T-helper 2 cell treated with Interferon-gamma antibody and Interleukin-4, amounts not matched to agents 100 ng/mL and 5 ng/mL, for 36 hours (primary cell): Measurements from ENCODE around the gene SLC26A2. TPM values are rescaled to one million over a fixed set of nuclear protein-coding genes. Genes with fewer than 3 reads are reported as not detected.

ENCODE experiments used
- intact Hi-C: fragments of 100-400 bp; cut with micrococcal nuclease; formaldehyde crosslinking; loops from one replicate; pipeline ENCODE4 v1.15.1; 2023
- total RNA-seq: library from RNA; stranded (reverse); gene quantifications from 2 replicates; pipeline ENCODE4 v1.2.3, GENCODE V29; 2022

Gene SLC26A2
- total RNA-seq: 8.6 and 8.7 TPM in 2 replicates

- intact Hi-C loops: loop anchor here (1.0 to 10.0 kb wide), 10 partner anchors 41 to 1578 kb away; partner anchors contain the start of genes CSNK1A1, FBXO38, GRPEL2 and PPARGC1B
Observed at GRCh38 chr5:149960272-149961185, at the start of gene SLC26A2. Gene SLC26A2, plus strand, starts transcription at chr5:149960758. Its CDS starts 16,895 bp downstream, at chr5:149977653.

DNA sequence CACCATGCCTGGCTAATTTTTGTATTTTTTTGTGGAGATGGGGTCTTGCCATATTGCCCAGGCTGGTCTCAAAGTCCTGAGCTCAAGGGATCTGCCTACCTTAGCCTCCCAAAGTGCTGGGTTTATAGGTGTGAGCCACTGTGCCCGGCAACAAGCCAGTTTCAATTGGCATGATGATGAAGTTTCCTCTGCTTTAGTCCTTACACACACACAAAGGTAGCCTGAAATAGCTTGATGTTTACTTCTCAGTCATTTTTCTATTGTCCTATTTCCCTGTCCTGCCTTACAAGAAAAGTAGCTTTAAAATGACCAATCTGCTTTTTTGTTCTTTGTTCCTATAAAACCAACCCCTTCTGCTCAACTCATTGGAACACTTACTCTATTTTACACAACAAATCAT is 49.5 kb upstream of the SLC26A2 start:
- intact Hi-C loops: no loop called here

GRCh38 chr5:149912226-149912871 is 48.2 kb upstream of the SLC26A2 start:
- intact Hi-C loops: no loop called here

DNA sequence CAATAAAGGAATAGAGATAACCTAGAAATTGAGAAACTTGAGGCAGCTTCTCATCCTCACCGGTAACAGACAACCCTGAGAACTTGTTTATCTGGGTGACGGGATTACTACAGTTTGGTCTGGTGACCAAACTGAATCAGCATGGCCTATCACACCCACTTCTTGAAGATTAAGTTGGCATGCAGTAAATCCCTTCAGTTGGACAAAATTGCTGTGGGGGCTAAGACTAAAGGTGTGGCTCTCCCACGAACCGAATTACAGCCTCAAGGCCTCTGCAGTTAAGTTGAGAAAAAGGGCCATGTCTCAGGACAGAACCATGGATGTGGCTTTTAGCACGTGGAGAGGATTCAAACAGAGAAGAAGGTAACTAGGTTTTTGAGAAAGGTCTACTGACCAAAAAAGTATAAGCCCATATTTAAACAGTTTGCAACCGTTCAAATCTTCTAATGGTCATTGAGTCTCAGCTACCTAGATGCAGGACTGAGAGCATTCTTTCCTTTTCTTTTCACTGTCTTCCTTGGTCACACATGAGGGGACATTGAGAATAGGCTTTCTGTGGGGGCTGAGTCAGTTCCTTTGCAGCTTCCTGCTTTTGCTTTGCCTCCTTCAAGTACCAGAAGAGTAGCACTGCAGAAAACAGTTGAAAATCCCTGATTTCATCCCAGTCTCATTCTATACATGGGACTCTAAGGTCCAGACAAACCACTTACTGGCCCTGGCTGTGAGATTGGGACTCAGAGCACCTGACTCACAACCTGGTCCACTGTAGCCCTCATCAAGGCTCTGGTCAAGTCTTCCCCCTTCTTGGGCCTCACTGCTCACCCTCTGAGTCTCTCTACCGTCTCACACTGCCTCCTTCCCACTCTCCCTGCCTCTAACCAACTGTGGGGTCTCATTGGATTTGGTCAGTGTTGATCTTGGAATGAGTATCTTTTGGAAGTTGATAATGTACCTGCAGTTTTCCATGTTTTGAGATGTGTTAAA is 46.8 kb upstream of the SLC26A2 start:
- intact Hi-C loops: no loop called here

GRCh38 chr5:149915392-149916260 is 44.9 kb upstream of the SLC26A2 start:
- intact Hi-C loops: no loop called here

DNA sequence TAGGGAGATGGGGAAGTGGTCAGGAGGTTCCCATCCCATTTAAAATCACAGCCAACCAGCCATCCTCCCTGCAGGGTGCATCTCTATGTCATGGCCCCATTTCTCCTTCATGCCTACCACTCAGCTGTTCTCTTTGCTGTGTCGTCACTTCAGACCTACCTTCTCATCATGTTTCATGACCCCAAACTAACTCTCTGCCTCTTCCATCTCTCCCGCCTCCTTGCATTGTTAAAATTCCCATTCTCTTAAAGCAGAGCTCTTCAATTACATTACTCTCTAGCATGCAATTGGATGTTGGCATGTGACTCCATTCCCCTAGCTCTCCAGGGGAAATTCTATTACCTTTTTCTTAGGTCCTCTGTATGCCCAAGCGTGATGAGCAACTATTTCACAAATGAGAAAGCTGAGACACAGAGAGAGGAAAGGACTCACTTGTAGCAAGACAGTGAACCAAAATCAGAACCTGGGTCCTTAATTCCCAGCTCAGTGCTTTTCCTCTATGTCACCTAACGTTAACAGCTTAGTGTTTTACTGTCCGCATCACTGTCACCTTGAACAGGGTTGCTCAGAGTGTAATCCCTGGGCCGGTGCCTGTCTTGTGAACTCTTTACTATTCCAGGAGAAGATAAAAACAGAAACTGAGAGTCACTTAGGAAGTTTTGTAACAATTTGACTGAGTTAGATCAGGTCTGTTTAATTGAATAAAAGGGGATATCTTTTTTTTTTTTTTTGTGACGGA is 44.1 kb upstream of the SLC26A2 start:
- intact Hi-C loops: no loop called here

GRCh38 chr5:149917073-149917676 is 43.4 kb upstream of the SLC26A2 start:
- intact Hi-C loops: no loop called here

- intact Hi-C loops: no loop called here
Observed at GRCh38 chr5:149921597-149921996, 39.0 kb upstream of the SLC26A2 start.

DNA sequence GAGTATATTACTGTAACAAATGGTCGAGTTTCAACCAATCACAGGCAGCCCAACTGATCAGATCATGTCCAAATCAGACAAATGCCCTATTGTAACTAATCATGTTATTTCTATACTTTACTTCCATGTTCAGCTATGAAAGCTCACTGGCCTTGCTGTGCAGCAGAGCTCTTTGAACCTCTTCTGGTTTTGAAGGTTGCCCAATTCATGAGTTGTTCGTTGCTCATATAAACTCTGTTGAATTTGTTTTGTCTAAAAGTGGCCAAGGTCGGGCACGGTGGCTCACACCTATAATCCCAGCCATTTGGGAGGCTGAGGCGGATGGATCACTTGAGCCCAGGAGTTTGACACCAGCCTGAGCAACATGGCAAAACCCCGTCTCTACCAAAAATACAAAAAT is 37.6 kb upstream of the SLC26A2 start:
- intact Hi-C loops: no loop called here

DNA sequence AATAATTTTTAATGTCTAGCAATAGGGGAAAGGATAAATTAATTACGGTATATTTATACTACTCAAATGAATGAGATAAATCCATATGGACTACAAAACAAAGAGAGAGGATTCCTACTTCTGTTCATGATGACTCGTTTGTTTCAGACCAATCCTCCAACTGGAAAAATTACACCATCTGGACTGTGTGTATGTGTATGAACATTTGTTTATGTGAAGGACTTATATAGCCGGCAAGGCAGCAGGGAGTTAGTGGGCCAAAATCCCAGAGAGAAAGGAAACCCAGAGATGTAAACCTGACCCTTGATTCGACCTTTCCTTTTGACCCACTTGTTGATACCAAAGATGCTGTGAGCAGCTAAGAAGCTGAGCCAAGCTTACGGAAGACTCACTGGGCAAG is 36.1 kb upstream of the SLC26A2 start:
- intact Hi-C loops: no loop called here

- intact Hi-C loops: no loop called here
Observed at GRCh38 chr5:149930043-149930748, 30.4 kb upstream of the SLC26A2 start.

GRCh38 chr5:149930749-149931574 is 29.6 kb upstream of the SLC26A2 start:
- intact Hi-C loops: no loop called here

GRCh38 chr5:149931992-149932436 is 28.5 kb upstream of the SLC26A2 start:
- intact Hi-C loops: no loop called here

GRCh38 chr5:149932445-149933350 is 27.9 kb upstream of the SLC26A2 start:
- intact Hi-C loops: no loop called here

DNA sequence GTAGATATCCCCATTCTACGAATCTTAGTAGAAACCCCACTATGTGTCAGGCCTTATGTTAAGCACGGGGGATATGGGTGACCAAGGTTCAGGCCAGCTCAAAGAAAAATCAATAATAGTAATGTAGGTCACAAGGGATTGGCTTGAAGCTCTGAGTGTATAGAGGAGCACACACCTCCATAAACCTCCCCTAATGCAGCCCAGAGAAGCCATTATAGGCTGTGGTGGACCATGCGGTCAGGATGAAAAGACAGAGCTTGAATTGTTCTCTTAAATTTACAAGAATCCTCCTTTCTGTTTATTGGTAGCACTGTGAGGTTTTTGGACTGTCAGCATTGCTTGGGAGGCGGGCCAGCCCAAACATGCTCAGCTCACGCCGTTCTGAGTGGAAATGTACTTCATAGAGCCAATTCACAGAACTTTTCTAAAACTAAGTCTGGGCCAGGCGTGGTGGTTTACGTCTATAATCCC is 25.1 kb upstream of the SLC26A2 start:
- intact Hi-C loops: no loop called here

- intact Hi-C loops: no loop called here
Observed at GRCh38 chr5:149936044-149936699, 24.4 kb upstream of the SLC26A2 start.
